Measurements from ENCODE around the gene CDK8.

Gene CDK8

DNA sequence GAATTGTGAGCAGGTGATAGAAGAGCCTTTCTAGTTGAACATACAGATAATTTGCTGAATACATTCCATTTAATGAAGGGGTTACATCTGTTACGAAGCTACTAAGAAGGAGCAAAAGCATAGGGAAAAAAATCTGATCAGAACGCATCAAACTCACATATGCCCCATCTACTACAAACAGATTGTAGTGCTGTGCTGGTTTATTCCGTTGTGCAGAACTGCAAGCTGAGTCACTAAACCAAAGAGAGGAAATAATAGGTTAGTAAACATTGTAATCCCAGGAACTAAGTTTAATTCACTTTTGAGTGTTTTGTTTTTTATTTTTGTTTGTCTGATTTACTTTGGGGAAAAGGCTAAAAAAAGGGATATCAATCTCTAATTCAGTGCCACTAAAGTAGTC, 136.3 kb downstream of the CDK8 start:
- no peak for DNase-seq

DNA sequence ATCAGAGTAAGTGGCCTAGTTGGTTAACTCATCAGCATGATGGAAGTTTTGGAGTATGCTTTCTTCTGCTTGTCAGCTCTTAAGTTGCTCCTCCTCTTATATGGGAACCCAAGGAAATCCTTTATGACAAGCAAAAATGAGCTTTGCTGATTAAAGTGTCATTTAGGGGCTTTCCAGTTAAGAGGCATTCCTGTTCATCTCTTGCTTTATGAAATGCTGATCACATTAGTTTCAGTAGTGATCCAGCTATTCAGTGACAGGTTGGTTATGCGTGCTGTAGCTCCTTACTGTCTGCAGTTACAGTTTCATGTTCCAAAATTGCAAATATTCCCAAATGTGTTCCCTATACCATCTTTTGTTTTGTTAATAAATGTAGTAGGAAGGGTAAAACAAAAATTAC, 146.6 kb downstream of the CDK8 start:
- DNase-seq, result no peak

DNA sequence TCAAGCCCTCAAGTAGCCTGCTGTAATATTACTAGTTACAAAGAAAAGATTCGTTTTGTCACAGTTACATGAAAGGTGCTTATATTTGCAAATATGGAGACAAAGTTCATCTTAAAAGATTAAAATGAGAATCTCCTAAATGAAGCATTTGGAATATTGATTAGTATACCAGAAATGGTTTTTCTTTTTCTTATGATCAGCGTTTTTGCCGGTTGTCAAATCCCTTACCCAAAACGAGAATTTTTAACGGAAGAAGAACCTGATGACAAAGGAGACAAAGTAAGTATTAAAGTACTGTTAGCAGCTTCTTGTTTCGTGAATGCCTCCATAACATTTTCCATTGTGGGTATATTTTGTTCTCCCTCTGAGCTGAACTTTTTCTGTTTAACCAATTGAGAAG, 147.1 kb downstream of the CDK8 start:
- no peak for DNase-seq

DNA sequence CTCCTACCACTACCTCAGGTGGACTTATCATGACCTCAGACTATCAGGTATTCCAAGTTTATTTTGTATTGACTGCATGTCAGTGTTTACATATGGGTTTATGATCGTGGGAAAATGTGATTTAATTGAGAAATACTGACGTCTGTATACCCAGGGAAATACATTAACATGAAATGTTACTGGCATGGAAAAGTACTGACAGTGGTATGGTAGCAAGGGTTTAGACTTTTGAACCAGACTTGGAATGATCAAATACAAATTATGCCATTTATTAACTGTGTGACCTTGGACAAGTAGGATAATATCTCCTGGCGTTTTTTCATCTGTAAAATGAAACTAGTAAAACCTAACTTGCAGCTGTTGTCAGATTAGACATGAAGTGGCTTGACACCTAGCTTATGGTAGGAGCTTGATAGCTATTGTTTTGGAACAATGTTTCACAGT, 147.7 kb downstream of the CDK8 start:
- no peak for DNase-seq

DNA sequence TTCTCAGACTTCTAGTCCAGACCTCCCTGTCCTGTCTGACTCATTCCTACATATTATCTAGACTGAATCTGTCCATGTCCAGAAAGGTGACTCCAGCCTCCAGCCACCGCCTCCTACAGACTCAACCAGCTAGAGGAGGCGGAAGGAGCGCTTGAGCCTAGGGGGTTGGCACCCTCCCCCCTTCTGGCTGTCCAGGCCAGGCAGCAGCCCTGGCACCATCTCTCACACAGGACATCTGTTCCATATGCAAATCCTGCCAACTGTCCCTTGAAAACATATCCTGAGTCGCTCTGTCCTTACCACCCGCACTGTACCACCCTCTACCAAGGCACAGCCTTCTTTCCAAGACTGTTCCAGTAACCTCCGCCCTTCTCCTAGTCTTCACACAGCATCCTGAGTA, 152.9 kb downstream of the CDK8 start:
- no peak for DNase-seq

DNA sequence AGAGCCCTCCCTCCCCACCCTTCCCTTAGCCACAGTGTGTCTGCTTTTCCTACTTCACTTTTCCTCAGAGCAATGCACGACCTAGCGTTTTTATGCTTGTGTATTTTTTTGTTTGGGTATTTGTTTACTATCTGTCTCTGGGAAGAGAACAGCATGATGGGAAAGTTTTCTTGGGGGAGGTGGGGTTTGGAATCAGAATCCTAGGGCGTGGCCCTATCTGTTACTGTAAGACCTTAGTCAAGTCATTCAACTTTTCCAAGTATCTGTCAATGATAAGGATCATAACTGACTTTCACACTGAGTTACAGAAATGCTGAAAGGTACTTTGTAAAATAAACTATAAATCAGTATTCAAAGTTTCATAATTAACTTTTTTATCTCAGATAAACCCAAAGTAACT, 157.3 kb downstream of the CDK8 start:
- DNase-seq, result no peak

DNA sequence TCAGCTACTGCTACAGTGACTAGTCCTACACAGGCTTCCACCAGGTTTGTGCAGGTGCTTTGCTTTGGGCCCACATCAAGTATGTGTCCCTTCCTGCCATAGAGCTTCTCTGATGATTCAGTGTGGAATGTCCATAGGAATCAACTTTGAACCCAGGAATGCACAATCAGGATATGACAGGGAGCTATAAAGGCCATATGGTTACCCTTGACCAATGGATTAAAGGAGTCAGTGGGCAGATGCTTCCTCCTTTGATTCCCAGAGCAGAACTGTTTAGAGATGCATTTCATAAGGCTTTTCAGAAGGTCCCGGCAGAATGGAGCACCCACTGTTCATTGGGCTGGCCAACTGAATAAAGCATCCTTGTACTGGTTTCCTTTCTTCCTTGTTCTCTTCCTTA, 158.3 kb downstream of the CDK8 start:
- DNase-seq, result no peak

DNA sequence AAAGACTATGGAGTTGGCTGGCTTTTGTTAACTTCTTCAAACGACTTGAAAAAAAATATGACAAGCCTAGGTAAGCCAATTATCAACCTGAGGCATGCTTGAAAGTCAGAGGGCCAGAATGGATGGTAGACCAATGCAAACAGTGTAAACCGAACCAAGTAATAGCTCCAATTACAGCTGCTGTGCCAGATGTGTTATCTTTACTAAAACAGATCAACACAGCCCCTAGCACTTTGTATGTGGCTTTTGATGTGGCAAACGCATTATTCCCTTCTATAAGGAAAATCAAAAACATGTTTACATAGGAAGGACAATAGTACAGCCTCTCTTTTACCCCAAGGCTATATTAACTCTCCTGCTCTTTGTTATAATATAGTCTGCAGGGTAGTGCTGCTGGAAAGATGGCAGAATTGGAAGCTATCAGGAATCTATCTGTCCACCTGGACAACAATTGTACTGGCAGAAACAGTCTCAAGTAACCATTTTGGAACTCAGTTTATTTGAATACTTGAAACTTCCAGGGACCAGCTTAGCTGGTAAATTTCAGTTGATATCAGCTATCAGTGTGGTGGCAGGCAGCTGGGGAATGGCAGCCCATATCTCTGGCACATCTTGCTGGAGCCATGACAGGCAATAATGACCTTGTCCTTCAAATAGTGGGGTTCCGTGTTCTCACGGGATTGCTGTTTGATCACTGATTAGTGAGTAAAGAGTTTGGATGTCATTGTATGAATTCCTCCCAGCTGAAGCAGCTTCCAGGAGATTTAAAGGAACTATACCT, 159.2 kb downstream of the CDK8 start:
- no peak for DNase-seq

DNA sequence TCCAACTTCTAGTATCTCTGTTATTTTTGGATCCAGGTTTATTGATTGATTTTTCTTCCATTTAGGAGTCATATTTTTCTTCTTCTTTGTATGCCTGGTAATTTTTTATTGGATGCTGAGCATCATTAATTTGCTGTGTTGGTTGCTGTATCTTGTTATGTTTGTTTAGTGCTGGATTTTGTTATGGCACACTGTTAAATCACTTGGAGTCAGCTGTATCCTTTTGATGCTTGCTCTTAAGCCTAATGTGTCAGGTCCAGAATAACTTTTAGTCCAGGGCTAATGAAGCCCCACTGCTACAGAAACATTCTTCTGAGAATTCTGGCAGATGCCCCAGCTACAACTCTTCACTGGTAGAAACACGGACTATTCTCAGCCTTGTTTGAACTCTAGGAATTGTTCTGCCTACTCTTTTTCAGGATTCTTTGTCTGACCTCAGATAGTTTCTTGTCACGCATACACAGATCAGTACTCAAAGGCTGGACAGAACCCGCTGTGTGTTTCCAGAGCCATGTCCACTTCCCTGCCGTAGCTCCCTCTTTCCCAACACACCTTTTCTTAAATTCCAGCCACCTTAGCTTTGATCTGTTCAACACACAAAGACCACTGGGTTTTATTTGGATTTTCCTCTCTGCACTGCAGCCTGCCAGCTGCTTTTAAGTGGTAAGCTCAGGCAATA, 166.5 kb downstream of the CDK8 start:
- DNase-seq, result no peak

DNA sequence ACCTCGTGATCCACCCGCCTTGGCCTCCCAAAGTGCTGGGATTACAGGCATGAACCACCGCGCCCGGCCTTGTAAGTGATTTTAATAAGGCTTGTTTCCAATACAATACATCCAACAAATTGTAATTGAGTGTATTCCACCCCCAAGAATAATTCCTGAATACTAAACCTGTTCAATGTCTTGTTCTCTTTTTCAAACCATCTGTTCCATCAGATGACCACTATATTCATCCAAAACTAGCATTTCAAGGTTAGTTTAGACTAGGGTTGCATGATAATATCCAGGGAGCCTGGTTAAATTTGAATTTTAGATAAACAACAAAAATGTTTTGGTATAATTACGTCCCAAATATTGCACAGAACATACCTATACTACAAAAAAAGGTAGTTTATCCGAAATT, 168.1 kb downstream of the CDK8 start:
- no peak for DNase-seq

DNA sequence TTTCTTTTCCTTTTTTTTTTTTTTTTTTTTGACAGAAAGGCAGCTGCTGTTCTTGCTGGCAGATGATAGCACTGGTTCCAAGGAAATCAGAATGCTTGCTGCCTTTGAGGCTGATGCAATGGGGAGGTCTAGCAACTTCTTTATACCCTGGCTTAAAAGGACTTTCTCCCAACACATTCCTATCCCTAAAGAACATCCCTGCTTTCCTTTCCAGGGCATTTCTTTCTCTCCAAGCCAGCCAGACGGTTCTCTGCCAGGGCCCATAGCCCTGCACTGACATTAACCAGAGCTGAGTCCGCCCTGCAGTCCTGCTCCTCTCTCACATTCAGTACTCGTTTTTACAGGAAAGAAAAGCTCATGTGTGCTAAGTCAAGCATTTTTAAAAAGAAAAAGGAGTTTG, 169.7 kb downstream of the CDK8 start:
- no peak for DNase-seq

DNA sequence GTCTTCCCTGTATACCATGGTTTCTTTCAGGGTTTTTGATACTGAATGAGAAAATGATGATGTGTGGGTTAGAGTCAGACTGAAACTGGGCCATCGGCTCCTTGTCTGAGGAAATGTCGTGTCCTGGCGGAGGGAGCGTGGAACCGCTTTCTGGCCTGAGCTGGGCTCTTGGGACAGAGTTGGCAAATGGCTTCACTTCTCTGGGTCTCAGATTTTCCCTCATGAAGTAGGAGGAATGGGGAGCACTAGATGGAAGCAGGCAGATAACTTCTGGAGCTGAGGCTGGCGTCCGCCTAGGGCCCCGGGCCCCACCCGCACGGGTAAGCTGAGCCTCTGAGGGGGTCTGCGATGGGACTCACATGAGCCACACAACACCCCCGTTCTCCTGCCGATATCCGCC, 170.3 kb downstream of the CDK8 start:
- no peak for DNase-seq

DNA sequence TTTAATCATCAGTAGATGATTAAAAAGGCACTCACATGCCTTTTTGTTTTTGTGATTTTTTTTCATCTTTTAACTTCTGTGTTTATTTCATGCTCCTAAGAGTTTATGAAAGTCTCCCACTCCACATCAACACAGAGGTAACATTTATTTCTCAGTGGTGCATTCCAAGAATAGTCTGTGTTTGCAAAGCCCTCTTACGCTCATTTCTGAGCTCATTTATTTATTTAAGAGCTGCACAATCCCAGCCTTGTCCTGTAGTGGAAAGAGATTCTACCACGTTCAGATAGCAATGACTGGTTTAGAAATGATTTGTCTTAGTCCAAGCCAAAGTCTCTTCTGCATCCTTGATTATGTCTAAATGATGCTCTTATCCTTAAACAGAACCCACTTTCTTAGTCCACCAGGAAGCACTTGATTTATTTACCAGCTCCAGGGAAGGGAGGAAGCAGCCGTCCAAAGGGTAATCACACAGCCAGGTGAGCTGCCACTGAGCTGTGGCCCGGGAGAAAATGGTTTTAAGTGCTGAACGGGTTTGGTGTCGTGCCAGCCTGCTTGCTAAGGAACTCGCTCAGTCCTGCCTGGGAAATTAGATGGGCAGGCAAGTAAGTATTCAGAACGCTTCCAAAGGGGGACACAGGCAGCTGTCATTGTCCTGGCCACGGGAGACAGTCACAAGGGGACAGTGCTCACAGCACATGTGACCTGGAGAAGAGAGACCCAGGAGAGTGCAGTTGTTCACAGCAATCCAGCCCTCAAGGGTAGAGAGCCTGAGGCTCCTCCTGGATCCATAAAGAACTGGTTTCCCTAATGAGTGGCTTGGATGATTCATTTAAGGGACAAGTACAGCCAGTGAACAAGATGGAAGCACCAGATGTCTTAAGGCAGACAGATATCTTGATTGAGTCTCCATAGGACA, 171.8 kb downstream of the CDK8 start:
- DNase-seq, result no peak

DNA sequence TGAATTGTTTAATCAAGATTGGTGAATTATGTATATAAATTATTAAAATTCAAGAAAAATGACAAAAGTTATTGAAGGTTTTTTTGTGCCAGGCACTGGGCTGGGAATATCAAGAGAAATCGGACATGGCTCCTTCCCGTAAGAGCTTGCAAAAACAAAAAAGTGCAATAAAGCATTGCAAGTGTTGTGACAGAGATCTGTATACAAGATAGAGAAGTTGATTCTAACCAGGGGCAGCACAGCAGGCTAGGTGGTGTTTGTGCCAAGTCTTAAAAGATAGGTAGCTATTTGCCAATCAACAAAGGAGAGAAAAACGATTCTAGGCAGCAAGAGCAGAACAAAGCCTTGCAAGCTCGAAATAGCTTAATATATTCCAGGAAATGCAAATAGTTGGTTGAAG, 179.8 kb downstream of the CDK8 start:
- no peak for DNase-seq

DNA sequence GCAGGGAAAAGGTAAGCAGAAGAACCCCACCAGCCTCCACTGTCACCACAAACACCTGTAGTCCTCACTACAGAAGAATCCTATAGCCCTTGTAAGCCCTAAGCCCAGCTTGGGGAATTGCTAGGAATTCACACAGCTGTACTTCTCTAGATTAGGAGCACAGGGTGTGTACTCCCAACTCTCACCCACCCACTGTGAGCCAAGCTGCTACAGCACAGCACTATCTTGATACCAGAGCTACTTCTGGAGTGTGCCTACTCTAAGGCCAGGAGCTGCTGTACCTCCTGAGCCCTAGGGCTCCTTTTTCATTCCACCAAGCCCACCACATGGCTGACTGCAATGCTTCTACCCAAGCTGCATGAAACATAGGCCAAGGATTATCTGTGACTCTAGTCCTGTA, 181.2 kb downstream of the CDK8 start:
- DNase-seq, result no peak

DNA sequence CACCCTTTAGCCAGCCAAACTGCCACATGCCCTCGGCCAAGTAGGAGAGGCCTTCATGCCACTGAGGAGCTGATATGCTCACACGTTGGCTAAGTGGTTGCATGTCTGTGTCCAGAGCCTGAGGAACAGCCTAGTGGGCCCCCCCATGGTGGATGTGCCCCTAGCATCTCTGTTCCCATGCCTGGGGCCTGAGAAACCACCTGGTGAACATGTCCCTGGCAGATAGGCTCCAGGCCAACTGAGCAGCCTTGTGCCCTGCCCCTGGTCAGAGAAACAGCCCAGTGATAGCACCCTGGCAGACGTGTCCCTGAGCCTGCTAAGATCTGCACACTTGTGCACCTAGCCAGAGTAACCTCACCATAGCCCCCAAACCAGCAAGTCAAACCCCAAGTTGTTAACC, 181.7 kb downstream of the CDK8 start:
- no peak for DNase-seq

DNA sequence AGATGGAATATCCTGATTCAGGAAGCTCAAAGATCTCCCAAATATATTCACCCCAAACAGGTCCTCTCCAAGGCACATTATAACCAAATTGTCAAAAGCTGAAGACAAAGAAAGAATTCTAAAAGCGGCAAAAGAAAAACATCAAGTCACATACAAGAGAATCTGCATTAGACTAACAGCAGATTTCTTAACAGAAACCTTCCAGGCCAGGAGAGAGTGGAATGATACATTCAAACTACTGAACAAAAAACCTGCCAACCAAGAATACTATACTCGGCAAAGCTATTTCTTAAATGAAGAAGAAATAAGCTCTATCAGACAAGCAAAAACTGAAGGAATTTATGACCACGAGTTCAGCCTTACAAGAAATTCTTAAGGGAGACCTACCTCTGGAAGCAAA, 183.0 kb downstream of the CDK8 start:
- DNase-seq, result no peak

DNA sequence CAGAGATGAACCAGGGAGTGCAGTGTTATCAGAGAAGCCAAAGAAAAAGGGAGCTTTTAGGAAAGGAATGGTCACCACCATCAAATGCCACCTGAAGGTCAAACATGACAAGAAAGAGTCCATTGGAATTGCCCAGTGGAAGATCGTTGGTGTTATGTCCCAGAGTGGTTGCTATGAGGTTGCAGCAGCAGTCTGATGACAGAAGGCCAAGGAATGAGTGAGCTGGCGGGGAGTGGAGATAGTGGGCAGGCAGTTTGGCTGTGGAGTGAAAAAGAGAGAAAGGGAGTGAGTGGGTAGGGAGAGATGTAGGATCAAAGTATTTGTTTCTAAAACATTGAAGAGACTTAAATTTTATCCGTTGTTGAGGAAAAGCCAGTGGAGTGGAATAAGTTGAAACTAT, 186.2 kb downstream of the CDK8 start:
- DNase-seq, result no peak

DNA sequence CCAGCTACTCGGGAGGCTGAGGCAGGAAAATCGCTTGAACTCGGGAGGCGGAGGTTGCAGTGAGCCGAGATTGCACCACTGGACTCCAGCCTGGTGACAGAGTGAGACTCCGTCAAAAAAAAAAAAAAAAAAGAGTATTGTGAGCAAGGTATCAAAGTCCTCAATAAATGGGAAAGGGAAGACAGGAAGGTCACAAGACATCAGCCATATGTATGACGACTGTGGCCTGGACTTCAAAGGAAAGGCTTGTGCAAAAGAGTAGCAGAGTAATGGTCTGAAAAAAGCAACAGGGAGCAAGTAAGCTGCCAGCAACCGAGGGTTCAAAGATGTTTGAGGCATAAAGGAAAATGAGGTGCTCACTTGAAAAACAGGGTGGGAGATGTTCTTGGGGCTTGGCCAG, 187.5 kb downstream of the CDK8 start:
- no peak for DNase-seq

DNA sequence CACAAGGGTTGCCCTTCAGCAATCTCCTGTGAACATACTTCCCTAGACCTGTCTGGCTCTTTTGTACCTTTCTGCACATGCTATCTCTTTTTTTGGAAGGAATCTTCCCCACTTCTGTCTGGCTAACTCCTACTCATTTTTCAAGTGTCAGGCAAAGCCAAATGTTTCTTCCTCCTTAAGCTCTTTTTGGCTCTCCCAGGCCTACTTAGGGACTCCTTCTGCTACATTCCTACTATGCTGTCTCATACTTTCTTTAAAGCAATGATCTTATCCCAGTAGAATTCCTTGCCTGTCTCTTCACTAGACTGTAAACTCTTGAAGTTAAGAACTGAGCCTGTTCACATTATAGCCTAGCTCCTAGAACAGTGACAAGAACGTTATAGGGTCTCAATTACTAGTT, 188.6 kb downstream of the CDK8 start:
- DNase-seq, result no peak

DNA sequence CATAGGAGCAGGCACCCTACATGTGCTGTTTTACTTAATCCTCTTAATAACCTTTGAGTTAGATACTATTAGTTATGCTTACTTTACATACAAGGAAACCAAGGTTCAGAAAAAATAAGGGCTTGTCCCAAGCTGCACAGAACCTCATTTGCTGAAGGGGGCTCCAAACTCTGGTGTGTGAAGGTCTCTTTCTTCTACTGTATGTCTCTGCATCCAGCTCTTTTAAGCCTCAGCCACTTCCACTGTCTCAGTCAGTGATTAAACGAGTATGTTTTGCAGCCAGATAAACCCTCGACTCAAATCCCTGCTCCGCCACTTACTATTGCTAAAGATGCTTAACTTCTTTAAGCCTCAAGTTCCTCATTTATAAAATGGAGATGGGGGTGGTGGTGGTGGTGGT, 191.2 kb downstream of the CDK8 start:
- DNase-seq, result no peak

DNA sequence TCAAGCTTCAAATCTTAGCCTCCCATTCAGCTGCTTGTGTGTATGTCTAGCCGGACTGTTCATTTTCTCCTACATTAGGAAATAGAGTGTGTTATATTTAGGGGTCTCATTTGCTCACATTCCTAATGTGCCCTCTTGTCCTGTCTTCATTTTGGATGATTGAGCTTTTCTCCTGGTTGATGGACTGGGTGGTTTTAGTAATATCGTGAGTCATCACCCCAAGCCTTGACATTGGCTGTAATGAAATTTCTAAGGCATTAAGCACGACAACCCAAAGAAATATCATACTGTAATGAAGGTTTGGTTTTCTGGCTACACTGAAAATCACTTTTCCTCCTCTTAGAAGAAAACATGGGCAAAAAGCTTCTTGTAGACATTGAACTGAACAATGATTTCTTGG, 192.8 kb downstream of the CDK8 start:
- DNase-seq, result no peak

DNA sequence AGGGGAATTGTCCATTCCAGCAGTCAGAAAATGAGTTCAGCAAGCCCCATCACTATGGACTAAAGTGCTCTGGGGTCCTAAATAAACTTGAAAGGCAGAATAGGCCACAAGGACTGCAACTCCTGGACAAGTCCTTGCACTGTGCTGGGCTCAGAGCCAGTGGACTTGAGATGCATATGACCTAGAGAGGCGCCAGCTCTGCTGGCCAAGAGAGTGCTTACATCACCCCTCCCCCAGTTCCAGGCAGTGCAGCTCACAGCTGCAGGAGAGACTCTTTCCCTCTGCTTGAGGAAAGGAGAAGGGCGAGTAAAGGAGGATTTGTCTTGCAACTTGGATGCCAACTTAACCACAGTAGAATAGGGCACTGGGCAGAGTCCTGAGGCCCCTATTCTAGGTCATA, 194.1 kb downstream of the CDK8 start:
- no peak for DNase-seq

Data from effector CD4-positive, alpha-beta T cell (primary cell).